Left lung (tissue), 10 donors: ENCODE measurements around the gene LMNTD2. TPM values are rescaled to one million over a fixed set of nuclear protein-coding genes. Genes with fewer than 3 reads are reported as not detected.

Experiments used
- ATAC-seq: fragments of 200-7000 bp; cut with Tn5 transposase; one replicate; pipeline ENCODE4 v1.9.1; 2020; ENCODE audit warnings: moderate library complexity
- DNase-seq, 4 donors: peaks; one replicate each; pipeline ENCODE4 v3.0.0-alpha.2; 2013 to 2020
- H3K27ac ChIP-seq, 2 donors: fragments of 200-600 bp; sonication (generic) in 1 of 2; one replicate each; pipeline versions ENCODE4 v1.5.0 to v1.8.0; 2020 to 2021
- H3K27me3 ChIP-seq, 2 donors: fragments of 200-600 bp; sonication (generic) in 1 of 2; one replicate each; pipeline versions ENCODE4 v1.5.0 to v1.8.0; 2020 to 2021
- H3K36me3 ChIP-seq, 2 donors: fragments of 200-600 bp; sonication (generic) in 1 of 2; one replicate each; pipeline versions ENCODE4 v1.5.0 to v1.8.0; 2020 to 2021
- H3K4me1 ChIP-seq, 2 donors: fragments of 200-600 bp; one replicate each; pipeline ENCODE4 v1.8.0; 2021
- H3K4me3 ChIP-seq, 2 donors: fragments of 200-600 bp; sonication (generic) in 1 of 2; one replicate each; pipeline versions ENCODE4 v1.5.0 to v1.8.0; 2020 to 2021; ENCODE audit warnings: mild to moderate bottlenecking in 1 of 2
- H3K9me3 ChIP-seq, 2 donors: fragments of 200-600 bp; sonication (generic) in 1 of 2; one replicate each; pipeline versions ENCODE4 v1.5.0 to v1.8.0; 2020 to 2021
- CTCF ChIP-seq, 2 donors: fragments of 200-600 bp; sonication (generic) in 1 of 2; IDR thresholded peaks; one replicate each; pipeline versions ENCODE4 v1.5.0 to v1.8.0; 2021; ENCODE audit warnings: antibody characterized with exemption in 2 of 2
- intact Hi-C, 2 donors: fragments of 100-400 bp; cut with DNase I; formaldehyde crosslinking; loops; one replicate each; pipeline versions ENCODE4 v1.11.2 to v1.14.2; 2022
- polyA plus RNA-seq, 6 donors: library from polyadenylated mRNA; unstranded; fragments of 120-200 nt; gene quantifications; one replicate each; pipeline ENCODE4 v1.2.1, GENCODE V29; 2013; ENCODE audit not compliant: insufficient read length in 6 of 6
- total RNA-seq, 2 donors: library from RNA; stranded (reverse); fragmentation: NEBNext Ultra II Directional; extraction: Animal tissue kit (Norgen Biotek cat#: 25700); gene quantifications; one replicate each; pipeline ENCODE4 v1.2.1, GENCODE V29; 2021
- donor health status: DM: no; HTN: yes; CAD: no.
- donor health status: DM: no; HTN: no; CAD: no.

Gene LMNTD2
- total and polyA plus RNA-seq, 8 donors = 1.6 to 5.2 (median 2.7) TPM

GRCh38 chr11:559020-559620 is 1.4 kb downstream of the LMNTD2 start:
- ATAC-seq (no peak), DNase-seq (no peak)
- Histone ChIP-seq H3K4me3 (no peak overlapping the region), H3K4me1 (peaks cover 15 to 50% of the 10 kb centered on the region in 2 donors), H3K36me3 (peaks cover 0 to 13% of the 10 kb centered on the region in 2 donors), H3K27me3 (peaks cover 26 to 57% of the 10 kb centered on the region in 2 donors), H3K9me3 (no peaks in the 10 kb centered on the region), H3K27ac (no peak overlapping the region)
- intact Hi-C loops = no loop called here
- no peak for TF ChIP-seq CTCF (IDR thresholded peaks at IDR 0.05)

GRCh38 chr11:558503-558902 is 2.0 kb downstream of the LMNTD2 start:
- Histone ChIP-seq H3K36me3 (peaks cover 0 to 11% of the 10 kb centered on the region in 2 donors), H3K27me3 (peaks cover 28 to 63% of the 10 kb centered on the region in 2 donors), H3K9me3 (no peaks in the 10 kb centered on the region), H3K4me3 (no peak overlapping the region), H3K27ac (no peak overlapping the region), H3K4me1 (peaks cover 16 to 51% of the 10 kb centered on the region in 2 donors)
- no peak for ATAC-seq
- intact Hi-C loops = no loop called here
- no peak for TF ChIP-seq CTCF (IDR thresholded peaks at IDR 0.05)
- peak in 1 of 4 donors; percentile 74 for DNase-seq

GRCh38 chr11:557328-558132 is 3.0 kb downstream of the LMNTD2 start:
- H3K27me3 ChIP-seq = peaks cover 28 to 72% of the 10 kb centered on the region in 2 donors
- TF ChIP-seq CTCF (IDR thresholded peaks at IDR 0.05) = no peak
- DNase-seq (no peak), ATAC-seq (no peak)
- intact Hi-C loops = no loop called here
- no peak overlapping the region for H3K27ac ChIP-seq
- H3K36me3 ChIP-seq = peaks cover 0 to 2% of the 10 kb centered on the region in 2 donors
- no peaks in the 10 kb centered on the region for H3K9me3 ChIP-seq
- H3K4me1 ChIP-seq = peaks cover 16 to 49% of the 10 kb centered on the region in 2 donors
- no peak overlapping the region for H3K4me3 ChIP-seq

GRCh38 chr11:556662-557256 is 3.8 kb downstream of the LMNTD2 start:
- intact Hi-C loops = no loop called here
- ATAC-seq (no peak), DNase-seq (no peak)
- H3K36me3 ChIP-seq = no peaks in the 10 kb centered on the region
- H3K4me3 ChIP-seq = no peak overlapping the region
- no peak overlapping the region for H3K27ac ChIP-seq
- peaks cover 16 to 42% of the 10 kb centered on the region in 2 donors for H3K4me1 ChIP-seq
- H3K27me3 ChIP-seq = peaks cover 28 to 74% of the 10 kb centered on the region in 2 donors
- H3K9me3 ChIP-seq = no peaks in the 10 kb centered on the region
- no peak for TF ChIP-seq CTCF (IDR thresholded peaks at IDR 0.05)
